Colonic mucosa (tissue), 4 donors: ENCODE measurements around the gene KDM4D. TPM values are rescaled to one million over a fixed set of nuclear protein-coding genes. Genes with fewer than 3 reads are reported as not detected.

ENCODE experiments used
- DNase-seq: peaks from one replicate; pipeline ENCODE4 v3.0.0-alpha.2; 2020
- H3K27ac ChIP-seq: fragments of 200-600 bp; one replicate; pipeline ENCODE4 v1.8.0; 2021
- H3K27me3 ChIP-seq: fragments of 200-600 bp; one replicate; pipeline ENCODE4 v1.8.0; 2021
- H3K36me3 ChIP-seq: fragments of 200-600 bp; one replicate; pipeline ENCODE4 v1.8.0; 2021
- H3K4me1 ChIP-seq: fragments of 200-600 bp; one replicate; pipeline ENCODE4 v1.8.0; 2021; ENCODE audit warnings: mild to moderate bottlenecking
- H3K4me3 ChIP-seq: fragments of 200-600 bp; one replicate; pipeline ENCODE4 v1.8.0; 2021
- H3K9ac ChIP-seq, 2 donors: one replicate each; pipeline ENCODE4 v1.7.0; 2013; ENCODE audit warnings: control low read depth in 2 of 2, low read depth in 2 of 2, low read length in 2 of 2
- H3K9me3 ChIP-seq: fragments of 200-600 bp; one replicate; pipeline ENCODE4 v1.8.0; 2021
- CTCF ChIP-seq: fragments of 200-600 bp; IDR thresholded peaks from one replicate; pipeline ENCODE4 v1.8.0; 2022; ENCODE audit warnings: antibody characterized with exemption, mild to moderate bottlenecking
- intact Hi-C: fragments of 100-400 bp; cut with DNase I; formaldehyde crosslinking; loops from one replicate; pipeline ENCODE4 v1.14.1; 2022
- total RNA-seq, 2 donors: library from RNA; stranded (reverse); fragmentation: NEBNext Ultra II Directional in 1 of 2; extraction: Animal tissue kit (Norgen Biotek cat#: 25700) in 1 of 2; gene quantifications; one replicate each; pipeline ENCODE4 v1.2.1, GENCODE V29; 2021
- donor health status: healthy.
- donor health status: DM: no; HTN: no; CAD: no.
- donor health status: DM: no; HTN: no; CAD: no.

KDM4D gene
- total RNA-seq, 2 donors from 2014 or later, result 0.20 TPM; not detected in 1

GRCh38 chr11:94934362-94934761, 39.1 kb upstream of the KDM4D start:
- Histone ChIP-seq H3K4me3 (no peak overlapping the region), H3K27me3 (no peaks in the 10 kb centered on the region), H3K4me1 (no peaks in the 10 kb centered on the region), H3K9ac (no peak overlapping the region), H3K27ac (no peak overlapping the region), H3K36me3 (no peaks in the 10 kb centered on the region), H3K9me3 (no peaks in the 10 kb centered on the region)
- no peak for DNase-seq
- intact Hi-C loops, result no loop called here
- no peak for TF ChIP-seq CTCF

GRCh38 chr11:94934846-94935245, 38.7 kb upstream of the KDM4D start:
- intact Hi-C loops, result no loop called here
- Histone ChIP-seq H3K9ac (no peak overlapping the region), H3K4me1 (no peaks in the 10 kb centered on the region), H3K9me3 (no peaks in the 10 kb centered on the region), H3K4me3 (no peak overlapping the region), H3K36me3 (no peaks in the 10 kb centered on the region), H3K27ac (no peak overlapping the region), H3K27me3 (no peaks in the 10 kb centered on the region)
- DNase-seq, result no peak
- TF ChIP-seq CTCF, result no peak

GRCh38 chr11:94938095-94939055, 35.1 kb upstream of the KDM4D start:
- DNase-seq, result no peak
- no peak overlapping the region for H3K9ac ChIP-seq

GRCh38 chr11:94939346-94939745, 34.2 kb upstream of the KDM4D start:
- Histone ChIP-seq H3K4me1 (no peaks in the 10 kb centered on the region), H3K27me3 (no peaks in the 10 kb centered on the region), H3K36me3 (no peaks in the 10 kb centered on the region), H3K4me3 (no peak overlapping the region), H3K9me3 (no peaks in the 10 kb centered on the region), H3K9ac (no peak overlapping the region), H3K27ac (no peak overlapping the region)
- DNase-seq, result no peak
- intact Hi-C loops, result no loop called here
- TF ChIP-seq CTCF, result no peak

More at GRCh38 chr11:94938095-94939055, 35.1 kb upstream of the KDM4D start:
- H3K27ac ChIP-seq, result no peak overlapping the region
- H3K36me3 ChIP-seq, result no peaks in the 10 kb centered on the region
- TF ChIP-seq CTCF, result no peak
- H3K27me3 ChIP-seq, result no peaks in the 10 kb centered on the region
- no peaks in the 10 kb centered on the region for H3K4me1 ChIP-seq
- no peaks in the 10 kb centered on the region for H3K9me3 ChIP-seq
- H3K4me3 ChIP-seq, result no peak overlapping the region
- intact Hi-C loops, result no loop called here

- DNase-seq, result no peak
- intact Hi-C loops, result no loop called here
- no peaks in the 10 kb centered on the region for H3K4me1 ChIP-seq
These were observed 32.4 kb upstream of the KDM4D start for GRCh38 chr11:94941131-94941530.

More at GRCh38 chr11:94941131-94941530, 32.4 kb upstream of the KDM4D start:
- no peaks in the 10 kb centered on the region for H3K36me3 ChIP-seq
- no peaks in the 10 kb centered on the region for H3K9me3 ChIP-seq
- no peak overlapping the region for H3K9ac ChIP-seq
- no peak overlapping the region for H3K4me3 ChIP-seq
- H3K27ac ChIP-seq, result no peak overlapping the region
- no peaks in the 10 kb centered on the region for H3K27me3 ChIP-seq
- TF ChIP-seq CTCF, result no peak
